HG02870 (cell line): ENCODE measurements around the gene PCDHB7.
"Not testable (repeated sequence)": the region's sequence is repeated elsewhere in the genome, so short reads cannot be mapped to it uniquely, and the experiment has no call there.

Source experiments
- ATAC-seq: cut with Tn5 transposase; IDR thresholded peaks from one replicate; pipeline ENCODE4 v1.9.1; 2021; ENCODE audit warnings: mild to moderate bottlenecking, moderate library complexity; ENCODE audit not compliant: unreplicated experiment

The PCDHB7 gene

DNA sequence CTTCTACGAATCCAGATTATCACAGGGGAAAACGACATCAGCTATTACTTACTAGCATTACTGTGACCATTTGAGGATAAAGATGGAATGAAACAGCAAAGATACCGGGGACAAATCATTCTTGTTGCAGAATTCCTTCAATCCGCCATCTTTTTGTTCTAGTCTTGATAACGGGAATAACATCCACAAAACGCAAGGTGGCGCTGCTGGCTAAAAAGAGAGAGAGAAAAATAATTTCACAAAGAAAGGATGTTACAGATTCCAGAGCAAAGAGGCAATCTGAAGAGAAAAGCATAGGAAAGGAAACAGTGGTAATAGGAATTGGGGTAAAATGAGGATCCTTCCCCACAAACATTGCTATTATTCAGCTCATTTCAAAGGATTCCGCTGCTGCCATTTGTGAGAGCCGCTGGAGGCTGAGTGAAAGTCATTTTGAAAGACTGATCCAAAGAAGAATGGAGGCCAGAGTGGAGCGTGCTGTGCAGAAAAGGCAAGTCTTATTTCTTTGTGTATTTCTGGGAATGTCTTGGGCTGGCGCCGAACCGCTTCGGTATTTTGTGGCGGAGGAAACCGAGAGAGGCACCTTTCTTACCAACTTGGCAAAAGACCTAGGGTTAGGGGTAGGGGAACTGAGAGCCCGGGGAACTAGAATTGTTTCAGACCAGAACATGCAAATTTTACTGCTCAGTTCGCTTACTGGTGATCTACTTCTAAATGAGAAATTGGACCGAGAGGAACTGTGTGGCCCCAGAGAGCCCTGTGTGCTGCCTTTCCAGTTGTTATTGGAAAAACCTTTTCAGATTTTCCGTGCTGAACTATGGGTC, at the start of gene PCDHB7:
Gene PCDHB7 (plus strand): TSS at position 264 of the 824 bp plus-strand sequence. CDS start 192 bp downstream, at position 456.
- no peak for ATAC-seq

DNA sequence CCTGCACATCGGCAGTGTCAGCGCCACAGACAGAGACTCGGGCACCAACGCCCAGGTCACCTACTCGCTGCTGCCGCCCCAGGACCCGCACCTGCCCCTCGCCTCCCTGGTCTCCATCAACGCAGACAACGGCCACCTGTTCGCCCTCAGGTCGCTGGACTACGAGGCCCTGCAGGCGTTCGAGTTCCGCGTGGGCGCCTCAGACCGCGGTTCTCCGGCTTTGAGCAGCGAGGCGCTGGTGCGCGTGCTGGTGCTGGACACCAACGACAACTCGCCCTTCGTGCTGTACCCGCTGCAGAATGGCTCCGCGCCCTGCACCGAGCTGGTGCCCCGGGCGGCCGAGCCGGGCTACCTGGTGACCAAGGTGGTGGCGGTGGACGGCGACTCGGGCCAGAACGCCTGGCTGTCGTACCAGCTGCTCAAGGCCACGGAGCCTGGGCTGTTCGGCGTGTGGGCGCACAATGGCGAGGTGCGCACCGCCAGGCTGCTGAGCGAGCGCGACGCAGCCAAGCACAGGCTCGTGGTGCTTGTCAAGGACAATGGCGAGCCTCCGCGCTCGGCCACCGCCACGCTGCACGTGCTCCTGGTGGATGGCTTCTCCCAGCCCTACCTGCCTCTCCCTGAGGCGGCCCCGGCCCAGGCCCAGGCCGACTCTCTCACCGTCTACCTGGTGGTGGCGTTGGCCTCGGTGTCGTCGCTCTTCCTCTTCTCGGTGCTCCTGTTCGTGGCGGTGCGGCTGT, 48.9 kb upstream of the PCDHB7 start:
- not testable (repeated sequence) for ATAC-seq

DNA sequence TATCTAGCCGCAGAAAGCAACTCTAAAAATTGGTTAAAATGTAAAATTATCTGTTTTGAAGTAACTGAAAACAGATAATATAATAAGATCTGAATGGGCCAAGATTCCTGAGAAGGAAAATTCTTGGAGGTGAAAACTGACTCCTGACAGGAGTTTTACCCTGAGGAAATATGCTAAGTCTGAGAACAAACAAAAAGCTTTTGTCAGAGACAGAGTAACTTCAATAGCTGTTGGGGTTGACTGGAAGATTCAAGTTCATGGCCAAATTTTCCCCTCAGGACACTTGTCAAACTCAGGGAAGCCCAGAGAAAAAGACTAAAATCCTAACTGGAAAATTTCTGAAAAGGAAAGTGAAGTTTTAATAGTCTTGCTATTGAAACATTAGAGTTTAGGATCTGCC, 45.1 kb upstream of the PCDHB7 start:
- ATAC-seq, result no peak

DNA sequence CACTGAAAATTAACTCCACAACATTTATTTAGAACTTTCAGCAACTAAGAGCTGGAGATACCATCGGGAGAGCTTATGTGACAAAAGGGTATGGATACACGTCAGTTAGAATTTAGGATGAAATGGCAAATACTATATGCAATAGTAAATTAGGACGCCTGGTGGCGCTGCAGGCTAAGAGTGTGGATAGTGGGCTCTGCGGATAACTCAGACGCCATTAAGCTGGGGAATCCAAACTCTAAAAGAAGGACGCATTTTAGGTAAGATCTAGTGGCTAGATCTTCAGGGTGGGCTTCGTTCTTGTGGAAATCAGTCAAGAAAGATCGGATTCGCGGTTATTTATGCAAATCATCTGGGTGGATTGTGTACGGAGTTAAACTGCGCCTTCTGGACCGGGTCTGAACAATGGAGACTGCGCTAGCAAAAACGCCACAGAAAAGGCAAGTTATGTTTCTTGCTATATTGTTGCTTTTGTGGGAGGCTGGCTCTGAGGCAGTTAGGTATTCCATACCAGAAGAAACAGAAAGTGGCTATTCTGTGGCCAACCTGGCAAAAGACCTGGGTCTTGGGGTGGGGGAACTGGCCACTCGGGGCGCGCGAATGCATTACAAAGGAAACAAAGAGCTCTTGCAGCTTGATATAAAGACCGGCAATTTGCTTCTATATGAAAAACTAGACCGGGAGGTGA, 37.3 kb upstream of the PCDHB7 start, which contains the start of gene PCDHB5:
Gene PCDHB5 (plus strand): TSS at position 177 of the 688 bp plus-strand sequence. CDS start 229 bp downstream, at position 406.
- no peak for ATAC-seq

DNA sequence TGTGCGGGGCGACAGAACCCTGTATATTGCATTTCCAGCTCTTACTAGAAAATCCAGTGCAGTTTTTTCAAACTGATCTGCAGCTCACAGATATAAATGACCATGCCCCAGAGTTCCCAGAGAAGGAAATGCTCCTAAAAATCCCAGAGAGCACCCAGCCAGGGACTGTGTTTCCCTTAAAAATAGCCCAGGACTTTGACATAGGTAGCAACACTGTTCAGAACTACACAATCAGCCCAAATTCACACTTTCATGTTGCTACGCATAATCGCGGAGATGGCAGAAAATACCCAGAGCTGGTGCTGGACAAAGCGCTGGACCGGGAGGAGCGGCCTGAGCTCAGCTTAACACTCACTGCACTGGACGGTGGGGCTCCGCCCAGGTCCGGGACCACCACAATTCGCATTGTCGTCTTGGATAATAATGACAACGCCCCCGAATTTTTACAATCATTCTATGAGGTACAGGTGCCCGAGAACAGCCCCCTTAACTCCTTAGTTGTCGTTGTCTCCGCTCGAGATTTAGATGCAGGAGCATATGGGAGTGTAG, 36.7 kb upstream of the PCDHB7 start:
- no peak for ATAC-seq

- not testable (repeated sequence) for ATAC-seq
These were observed 35.1 kb upstream of the PCDHB7 start for GRCh38 chr5:141137346-141137745.

GRCh38 chr5:141149812-141150211, 22.6 kb upstream of the PCDHB7 start, which contains the start of gene PCDHB6:
TSS of gene PCDHB6 (plus strand) at chr5:141150057. CDS start at chr5:141150258, 201 bp downstream.
- no peak for ATAC-seq

- no peak for ATAC-seq
These were observed 22.0 kb upstream of the PCDHB7 start for GRCh38 chr5:141150224-141150992.

DNA sequence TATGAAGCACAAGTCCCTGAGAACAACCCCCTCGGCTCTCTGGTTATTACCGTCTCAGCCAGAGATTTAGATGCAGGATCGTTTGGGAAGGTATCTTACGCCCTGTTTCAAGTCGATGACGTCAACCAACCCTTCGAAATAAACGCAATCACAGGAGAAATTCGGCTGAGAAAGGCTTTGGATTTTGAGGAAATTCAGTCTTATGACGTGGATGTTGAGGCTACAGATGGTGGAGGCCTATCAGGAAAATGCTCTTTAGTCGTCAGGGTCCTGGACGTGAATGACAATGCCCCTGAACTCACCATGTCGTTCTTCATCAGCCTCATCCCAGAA, 21.5 kb upstream of the PCDHB7 start:
- no peak for ATAC-seq

- ATAC-seq, result not testable (repeated sequence)
These were observed 20.8 kb upstream of the PCDHB7 start for GRCh38 chr5:141151632-141152031.

GRCh38 chr5:141152096-141152495, 20.3 kb upstream of the PCDHB7 start:
- ATAC-seq, result not testable (repeated sequence)

- no peak for ATAC-seq
These were observed 16.7 kb upstream of the PCDHB7 start for GRCh38 chr5:141155540-141156374.

DNA sequence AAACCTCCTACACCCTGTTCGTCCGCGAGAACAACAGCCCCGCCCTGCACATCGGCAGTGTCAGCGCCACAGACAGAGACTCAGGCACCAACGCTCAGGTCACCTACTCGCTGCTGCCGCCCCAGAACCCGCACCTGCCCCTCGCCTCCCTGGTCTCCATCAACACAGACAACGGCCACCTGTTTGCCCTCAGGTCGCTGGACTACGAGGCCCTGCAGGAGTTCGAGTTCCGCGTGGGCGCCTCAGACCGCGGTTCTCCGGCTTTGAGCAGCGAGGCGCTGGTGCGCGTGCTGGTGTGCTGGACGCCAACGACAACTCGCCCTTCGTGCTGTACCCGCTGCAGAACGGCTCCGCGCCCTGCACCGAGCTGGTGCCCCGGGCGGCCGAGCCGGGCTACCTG, 15.1 kb upstream of the PCDHB7 start:
- not testable (repeated sequence) for ATAC-seq

GRCh38 chr5:141157901-141158300, 14.5 kb upstream of the PCDHB7 start:
- not testable (repeated sequence) for ATAC-seq

GRCh38 chr5:141174291-141175104, 2.1 kb downstream of the PCDHB7 start:
- ATAC-seq, result not testable (repeated sequence)

DNA sequence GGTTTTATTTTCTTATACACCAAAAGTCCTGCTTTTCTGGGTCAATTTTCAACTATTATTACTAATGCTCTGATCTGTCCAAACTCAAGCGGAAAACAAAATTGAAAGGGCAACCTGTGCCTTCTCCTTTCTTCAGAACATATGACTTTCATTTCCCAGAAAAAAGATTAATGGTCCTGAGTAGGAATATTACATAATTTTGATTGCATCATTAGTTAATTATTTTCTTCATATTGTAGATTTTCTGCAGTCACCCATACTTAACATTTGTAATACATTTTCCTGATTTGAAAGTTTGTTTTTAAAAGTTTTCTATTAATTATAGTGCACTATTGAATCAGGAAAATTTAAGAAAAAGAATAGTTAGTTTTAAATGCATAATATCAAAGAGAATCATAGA, 3.5 kb downstream of the PCDHB7 start:
- ATAC-seq, result no peak

DNA sequence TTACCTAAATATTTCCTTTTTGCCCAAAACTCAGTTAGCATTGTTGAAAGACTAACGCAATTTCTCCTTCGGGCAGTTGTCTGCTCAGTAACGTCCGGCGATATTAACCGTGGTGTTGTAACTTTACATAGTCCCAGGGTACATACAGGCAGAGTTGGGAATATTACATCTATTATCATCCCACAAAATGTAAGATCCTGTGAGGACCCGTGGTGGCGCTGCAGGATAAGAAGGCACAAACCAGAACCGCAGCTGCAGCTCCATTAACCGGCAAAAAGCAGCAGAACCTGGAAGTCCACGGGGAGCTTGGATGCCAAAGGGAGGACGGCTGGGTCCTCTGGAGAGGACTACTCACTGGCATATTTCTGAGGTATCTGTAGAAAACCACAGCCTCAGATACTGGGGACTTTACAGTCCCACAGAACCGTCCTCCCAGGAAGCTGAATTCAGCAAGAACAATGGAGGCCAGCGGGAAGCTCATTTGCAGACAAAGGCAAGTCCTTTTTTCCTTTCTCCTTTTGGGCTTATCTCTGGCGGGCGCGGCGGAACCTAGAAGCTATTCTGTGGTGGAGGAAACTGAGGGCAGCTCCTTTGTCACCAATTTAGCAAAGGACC, 5.2 kb downstream of the PCDHB7 start, which contains the start of gene PCDHB8:
Gene PCDHB8 (plus strand): TSS at position 214 of the 615 bp plus-strand sequence. CDS start 245 bp downstream, at position 459.
- ATAC-seq, result not testable (repeated sequence)

DNA sequence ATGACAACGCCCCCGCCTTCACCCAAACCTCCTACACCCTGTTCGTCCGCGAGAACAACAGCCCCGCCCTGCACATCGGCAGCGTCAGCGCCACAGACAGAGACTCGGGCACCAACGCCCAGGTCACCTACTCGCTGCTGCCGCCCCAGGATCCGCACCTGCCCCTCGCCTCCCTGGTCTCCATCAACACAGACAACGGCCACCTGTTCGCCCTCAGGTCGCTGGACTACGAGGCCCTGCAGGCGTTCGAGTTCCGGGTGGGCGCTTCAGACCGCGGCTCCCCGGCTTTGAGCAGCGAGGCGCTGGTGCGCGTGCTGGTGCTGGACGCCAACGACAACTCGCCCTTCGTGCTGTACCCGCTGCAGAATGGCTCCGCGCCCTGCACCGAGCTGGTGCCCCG, 6.9 kb downstream of the PCDHB7 start:
- ATAC-seq, result not testable (repeated sequence)
